HepG2 (cell line): Measurements from ENCODE around the gene SLC2A4. TPM values are rescaled to one million over a fixed set of nuclear protein-coding genes. Genes with fewer than 3 reads are reported as not detected.
A peak's percentile ranks its signal among the peaks of the same experiment; 100 is the strongest.

Experiments
- ETV5 ChIP-seq: IDR thresholded peaks from 2 replicates; pipeline ENCODE4 v1.6.1; 2018; ENCODE audit warnings: missing biosample characterization, missing genetic modification reagents, inconsistent platforms, borderline replicate concordance
- GTF2F1 ChIP-seq: fragments of 150-350 bp; IDR thresholded peaks from 2 replicates; pipeline ENCODE4 v1.6.1; 2014; ENCODE audit warnings: low read length
- IRX3 ChIP-seq: sonication (generic); formaldehyde crosslinking; IDR thresholded peaks from 2 replicates; pipeline ENCODE4 v1.8.1; 2023; ENCODE audit warnings: mild to moderate bottlenecking, low read depth, missing genetic modification reagents, borderline replicate concordance
- MEIS2 ChIP-seq: sonication (generic); formaldehyde crosslinking; IDR thresholded peaks from 2 replicates; pipeline ENCODE4 v1.9.0; 2021; ENCODE audit warnings: mild to moderate bottlenecking, missing genetic modification reagents
- RFX1 ChIP-seq: fragments of 450-650 bp; IDR thresholded peaks from 2 replicates; pipeline ENCODE4 v1.6.1; 2017
- RFXAP ChIP-seq: sonication (generic); formaldehyde crosslinking; IDR thresholded peaks from 2 replicates; pipeline ENCODE4 v1.4.0; 2020; ENCODE audit warnings: missing genetic modification reagents, borderline replicate concordance
- RNF219 ChIP-seq: sonication (generic); formaldehyde crosslinking; IDR thresholded peaks from 2 replicates; pipeline ENCODE4 v1.5.0; 2020; ENCODE audit warnings: mild to moderate bottlenecking, missing genetic modification reagents
- SATB2 ChIP-seq: sonication (generic); formaldehyde crosslinking; IDR thresholded peaks from 2 replicates; pipeline ENCODE4 v1.5.0; 2020; ENCODE audit warnings: missing genetic modification reagents
- SRSF4 ChIP-seq: fragments of 200-400 bp; formaldehyde crosslinking; IDR thresholded peaks from one replicate; pipeline ENCODE4 v1.6.1; 2018; ENCODE audit warnings: mild to moderate bottlenecking, low read depth, low read length, moderate library complexity; ENCODE audit not compliant: poor library complexity, severe bottlenecking
- SSRP1 ChIP-seq: IDR thresholded peaks from 2 replicates; pipeline ENCODE4 v1.6.1; 2016; ENCODE audit warnings: control low read depth
- U2AF2 ChIP-seq: fragments of 200-400 bp; formaldehyde crosslinking; IDR thresholded peaks from 2 replicates; pipeline ENCODE4 v1.6.1; 2017; ENCODE audit warnings: low read depth, mild to moderate bottlenecking, low read length
- XRCC5 ChIP-seq: fragments of 200-400 bp; formaldehyde crosslinking; optimal IDR thresholded peaks from 2 replicates; pipeline ENCODE3; 2017; ENCODE audit warnings: mild to moderate bottlenecking, low read length
- YEATS2 ChIP-seq: sonication (generic); formaldehyde crosslinking; IDR thresholded peaks from 2 replicates; pipeline ENCODE4 v1.4.0; 2020; ENCODE audit warnings: missing genetic modification reagents, borderline replicate concordance
- ZBTB21 ChIP-seq: sonication (generic); formaldehyde crosslinking; IDR thresholded peaks from 2 replicates; pipeline ENCODE4 v1.4.0; 2020; ENCODE audit warnings: missing genetic modification reagents
- ZC3H4 ChIP-seq: sonication (generic); formaldehyde crosslinking; IDR thresholded peaks from 2 replicates; pipeline ENCODE4 v1.4.0; 2020; ENCODE audit warnings: missing genetic modification reagents, borderline replicate concordance
- ZNF382 ChIP-seq: sonication (generic); formaldehyde crosslinking; IDR thresholded peaks from 2 replicates; pipeline ENCODE4 v1.5.0; 2020; ENCODE audit warnings: missing genetic modification reagents, mild to moderate bottlenecking, borderline replicate concordance
- polyA plus RNA-seq, 8 experiments: library from polyadenylated mRNA; depleted of rRNA in 3 of 8; stranded (reverse) in 7 of 8; unstranded in 1 of 8; fragments of >200 nt; fragmentation: Illumina TruSeq in 4 of 8; extraction: Trizol in 4 of 8; gene quantifications; 2 replicates each; pipeline versions ENCODE4 v1.2.1 to v1.2.3, GENCODE V29; 2011 to 2016; ENCODE audit warnings: low read depth in 4 of 8, missing spikeins in 1 of 8, mixed read lengths in 1 of 8; ENCODE audit not compliant: insufficient read depth in 1 of 8
- total RNA-seq, 5 experiments: library from RNA; depleted of rRNA; stranded (reverse); fragments of >200 nt; fragmentation: Illumina TruSeq; extraction: Trizol; gene quantifications; 2 replicates each; pipeline ENCODE4 v1.2.3, GENCODE V29; 2016; ENCODE audit warnings: low read depth in 1 of 5
- TF ChIP-seq, protein P1 (sequence below): sonication (generic); formaldehyde crosslinking; IDR thresholded peaks from 2 replicates; pipeline ENCODE4 v1.5.0; 2020; ENCODE audit warnings: mild to moderate bottlenecking, missing genetic modification reagents, borderline replicate concordance
- TF ChIP-seq, protein P2 (sequence below): sonication (generic); formaldehyde crosslinking; IDR thresholded peaks from 2 replicates; pipeline ENCODE4 v1.8.1; 2023; ENCODE audit warnings: mild to moderate bottlenecking, missing genetic modification reagents
- TF ChIP-seq, protein P3 (sequence below): sonication (generic); formaldehyde crosslinking; IDR thresholded peaks from 2 replicates; pipeline ENCODE4 v1.5.0; 2020; ENCODE audit warnings: missing genetic modification reagents, mild to moderate bottlenecking, borderline replicate concordance
- TF ChIP-seq, protein P4 (sequence below): IDR thresholded peaks from 2 replicates; pipeline ENCODE4 v1.6.1; 2018; ENCODE audit warnings: missing genetic modification reagents, mild to moderate bottlenecking, missing compliant biosample characterization
- TF ChIP-seq, protein P5 (sequence below): sonication (generic); formaldehyde crosslinking; IDR thresholded peaks from 2 replicates; pipeline ENCODE4 v1.9.0; 2021; ENCODE audit warnings: missing genetic modification reagents, mild to moderate bottlenecking, borderline replicate concordance

SLC2A4 gene
- total and polyA plus RNA-seq, 2 of the 13 experiments (the other 11 are each of a cell fraction or from before 2014, with no cell fraction given), result 4.9 to 5.8 TPM

GRCh38 chr17:7237761-7238419 lies 43.6 kb upstream of the SLC2A4 start (continued):
- TF ChIP-seq RNF219 (CRISPR knock-in tag) (no peak), IRX3 (no peak), ZBTB21 (CRISPR knock-in tag) (no peak), MEIS2 (CRISPR knock-in tag) (no peak), XRCC5 (no peak), GTF2F1 (no peak), SRSF4 (no peak), SATB2 (CRISPR knock-in tag) (no peak), ZC3H4 (CRISPR knock-in tag) (no peak), ZNF382 (CRISPR knock-in tag) (no peak), RFXAP (CRISPR knock-in tag) (peak; percentile 23; the same call in 1 of the 2 replicates), YEATS2 (no peak), U2AF2 (no peak), ETV5 (peak; percentile 38; the same call in 1 of the 2 replicates), RFX1 (no peak), SSRP1 (CRISPR knock-in tag) (no peak)
- TF ChIP-seq, protein P1, sequence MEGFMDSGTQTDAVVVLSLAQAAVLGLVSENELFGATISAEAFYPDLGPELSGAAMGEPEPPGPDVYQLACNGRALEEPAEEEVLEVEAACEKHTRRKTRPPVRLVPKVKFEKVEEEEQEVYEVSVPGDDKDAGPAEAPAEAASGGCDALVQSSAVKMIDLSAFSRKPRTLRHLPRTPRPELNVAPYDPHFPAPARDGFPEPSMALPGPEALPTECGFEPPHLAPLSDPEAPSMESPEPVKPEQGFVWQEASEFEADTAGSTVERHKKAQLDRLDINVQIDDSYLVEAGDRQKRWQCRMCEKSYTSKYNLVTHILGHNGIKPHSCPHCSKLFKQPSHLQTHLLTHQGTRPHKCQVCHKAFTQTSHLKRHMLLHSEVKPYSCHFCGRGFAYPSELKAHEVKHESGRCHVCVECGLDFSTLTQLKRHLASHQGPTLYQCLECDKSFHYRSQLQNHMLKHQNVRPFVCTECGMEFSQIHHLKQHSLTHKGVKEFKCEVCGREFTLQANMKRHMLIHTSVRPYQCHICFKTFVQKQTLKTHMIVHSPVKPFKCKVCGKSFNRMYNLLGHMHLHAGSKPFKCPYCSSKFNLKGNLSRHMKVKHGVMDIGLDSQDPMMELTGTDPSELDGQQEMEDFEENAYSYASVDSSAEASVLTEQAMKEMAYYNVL (CRISPR knock-in tag), result no peak
- TF ChIP-seq, protein P2, sequence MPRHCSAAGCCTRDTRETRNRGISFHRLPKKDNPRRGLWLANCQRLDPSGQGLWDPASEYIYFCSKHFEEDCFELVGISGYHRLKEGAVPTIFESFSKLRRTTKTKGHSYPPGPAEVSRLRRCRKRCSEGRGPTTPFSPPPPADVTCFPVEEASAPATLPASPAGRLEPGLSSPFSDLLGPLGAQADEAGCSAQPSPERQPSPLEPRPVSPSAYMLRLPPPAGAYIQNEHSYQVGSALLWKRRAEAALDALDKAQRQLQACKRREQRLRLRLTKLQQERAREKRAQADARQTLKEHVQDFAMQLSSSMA (CRISPR knock-in tag), result no peak
- TF ChIP-seq, protein P3, sequence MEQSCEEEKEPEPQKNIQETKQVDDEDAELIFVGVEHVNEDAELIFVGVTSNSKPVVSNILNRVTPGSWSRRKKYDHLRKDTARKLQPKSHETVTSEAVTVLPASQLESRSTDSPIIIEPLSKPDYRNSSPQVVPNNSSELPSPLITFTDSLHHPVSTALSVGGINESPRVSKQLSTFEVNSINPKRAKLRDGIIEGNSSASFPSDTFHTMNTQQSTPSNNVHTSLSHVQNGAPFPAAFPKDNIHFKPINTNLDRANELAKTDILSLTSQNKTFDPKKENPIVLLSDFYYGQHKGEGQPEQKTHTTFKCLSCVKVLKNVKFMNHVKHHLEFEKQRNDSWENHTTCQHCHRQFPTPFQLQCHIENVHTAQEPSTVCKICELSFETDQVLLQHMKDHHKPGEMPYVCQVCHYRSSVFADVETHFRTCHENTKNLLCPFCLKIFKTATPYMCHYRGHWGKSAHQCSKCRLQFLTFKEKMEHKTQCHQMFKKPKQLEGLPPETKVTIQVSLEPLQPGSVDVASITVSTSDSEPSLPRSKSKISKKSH, result 0 out of 2 replicates have a peak, but pooled peaks have one; percentile 19
- TF ChIP-seq, protein P4, sequence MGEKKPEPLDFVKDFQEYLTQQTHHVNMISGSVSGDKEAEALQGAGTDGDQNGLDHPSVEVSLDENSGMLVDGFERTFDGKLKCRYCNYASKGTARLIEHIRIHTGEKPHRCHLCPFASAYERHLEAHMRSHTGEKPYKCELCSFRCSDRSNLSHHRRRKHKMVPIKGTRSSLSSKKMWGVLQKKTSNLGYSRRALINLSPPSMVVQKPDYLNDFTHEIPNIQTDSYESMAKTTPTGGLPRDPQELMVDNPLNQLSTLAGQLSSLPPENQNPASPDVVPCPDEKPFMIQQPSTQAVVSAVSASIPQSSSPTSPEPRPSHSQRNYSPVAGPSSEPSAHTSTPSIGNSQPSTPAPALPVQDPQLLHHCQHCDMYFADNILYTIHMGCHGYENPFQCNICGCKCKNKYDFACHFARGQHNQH, result no peak; the same call in 1 of the 2 replicates
- TF ChIP-seq, protein P5, sequence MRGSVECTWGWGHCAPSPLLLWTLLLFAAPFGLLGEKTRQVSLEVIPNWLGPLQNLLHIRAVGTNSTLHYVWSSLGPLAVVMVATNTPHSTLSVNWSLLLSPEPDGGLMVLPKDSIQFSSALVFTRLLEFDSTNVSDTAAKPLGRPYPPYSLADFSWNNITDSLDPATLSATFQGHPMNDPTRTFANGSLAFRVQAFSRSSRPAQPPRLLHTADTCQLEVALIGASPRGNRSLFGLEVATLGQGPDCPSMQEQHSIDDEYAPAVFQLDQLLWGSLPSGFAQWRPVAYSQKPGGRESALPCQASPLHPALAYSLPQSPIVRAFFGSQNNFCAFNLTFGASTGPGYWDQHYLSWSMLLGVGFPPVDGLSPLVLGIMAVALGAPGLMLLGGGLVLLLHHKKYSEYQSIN (CRISPR knock-in tag), result no peak
